Heart left ventricle (tissue), 16 donors: Measurements from ENCODE around the gene TICAM2. TPM values are rescaled to one million over a fixed set of nuclear protein-coding genes. Genes with fewer than 3 reads are reported as not detected.

Experiments used
- ATAC-seq, 4 donors: fragments of 200-7000 bp; cut with Tn5 transposase; one replicate each; pipeline ENCODE4 v1.9.1; 2020 to 2022; ENCODE audit warnings: moderate library complexity in 4 of 4, mild to moderate bottlenecking in 3 of 4, moderate number of reproducible peaks in 1 of 4
- DNase-seq, 5 donors: peaks; one replicate each; pipeline ENCODE4 v3.0.0-alpha.2; 2020
- H3K27ac ChIP-seq, 12 donors: fragments of 200-600 bp; sonication (generic) in 4 of 12; one replicate each; pipeline versions ENCODE4 v1.5.0 to v1.8.0; 2016 to 2022; ENCODE audit warnings: mild to moderate bottlenecking in 2 of 12
- H3K27me3 ChIP-seq, 9 donors: fragments of 200-600 bp; sonication (generic) in 2 of 9; one replicate each; pipeline versions ENCODE4 v1.5.1 to v1.8.0; 2016 to 2022; ENCODE audit warnings: mild to moderate bottlenecking in 3 of 9
- H3K36me3 ChIP-seq, 9 donors: fragments of 200-600 bp; sonication (generic) in 2 of 9; one replicate each; pipeline versions ENCODE4 v1.5.0 to v1.8.0; 2018 to 2022; ENCODE audit warnings: mild to moderate bottlenecking in 2 of 9
- H3K4me1 ChIP-seq, 12 donors: fragments of 200-600 bp; sonication (generic) in 4 of 12; one replicate each; pipeline versions ENCODE4 v1.5.0 to v1.8.0; 2016 to 2022; ENCODE audit warnings: mild to moderate bottlenecking in 3 of 12
- H3K4me3 ChIP-seq, 12 donors: fragments of 200-600 bp; sonication (generic) in 4 of 12; one replicate each; pipeline versions ENCODE4 v1.5.0 to v1.8.0; 2017 to 2022; ENCODE audit warnings: mild to moderate bottlenecking in 9 of 12, moderate library complexity in 4 of 12
- H3K9me3 ChIP-seq, 12 donors: fragments of 200-600 bp; sonication (generic) in 4 of 12; one replicate each; pipeline versions ENCODE4 v1.5.0 to v1.8.0; 2016 to 2022; ENCODE audit warnings: mild to moderate bottlenecking in 1 of 12
- CTCF ChIP-seq, 12 donors: fragments of 200-600 bp; sonication (generic) in 4 of 12; IDR thresholded peaks; one replicate each; pipeline versions ENCODE4 v1.5.0 to v1.8.0; 2018 to 2022; ENCODE audit warnings: antibody characterized with exemption in 12 of 12, mild to moderate bottlenecking in 5 of 12
- POLR2A ChIP-seq, 2 donors: fragments of 450-650 bp; IDR thresholded peaks; one replicate each; pipeline ENCODE4 v1.6.1; 2017; ENCODE audit warnings: antibody characterized with exemption in 2 of 2, mild to moderate bottlenecking in 2 of 2, moderate library complexity in 2 of 2
- WGBS, 4 donors: extraction: QIAGEN DNeasy Blood & Tissue Kit in 2 of 4; methylation state at CpG; one replicate each; pipeline versions ENCODE4 v1.1.5 to v1.1.7; 2013 to 2018; 5-methylcytosine and 5-hydroxymethylcytosine counted together
- intact Hi-C, 10 donors: fragments of 100-400 bp; cut with DNase I; formaldehyde crosslinking; loops; one replicate each; pipeline versions ENCODE4 v1.11.1 to v1.14.2; 2022
- polyA plus RNA-seq, 2 donors: library from polyadenylated mRNA; stranded (reverse); fragments of 200-250 nt; gene quantifications; one replicate each; pipeline ENCODE4 v1.2.3, GENCODE V29; 2013
- total RNA-seq, 9 donors: library from RNA; depleted of rRNA in 2 of 9; stranded (reverse); fragments of >200 nt in 2 of 9; fragmentation: NEBNext Ultra II Directional in 3 of 9; extraction: Animal tissue kit (Norgen Biotek cat#: 25700) in 3 of 9; gene quantifications; one replicate each; pipeline versions ENCODE4 v1.1.0 to v1.2.4, GENCODE V29; 2016 to 2023
- donor health status: ischemic (EF 13 %, LVEDD 7.1; RV severe dilation, severe dysfunction).
- donor health status: healthy with polysubstance abuse.
- donor health status: DM: no; HTN: yes; CAD: no.
- donor health status: DM: no; HTN: no; CAD: no.
- donor health status: ischemic (EF 25% LVEDD 6.9; RV normal size, moderate dysfunction).
- donor health status: ischemic (EF 25% LVEDD 5.7; RV mildly dilated, moderate dysfunction).
- donor health status: healthy.
- donor health status: DM: yes; HTN: yes; CAD: no.
- donor health status: ischemic (EF 35%, LVEDD 5.7; RV mildly dilated, moderate dysfunction).
- donor health status: nonischemic (EF 11% LVEDD 7.7; RV severe dilation, severe dysfunction).
- donor health status: DM: yes; HTN: yes; CAD: no.
- donor health status: PGD.
- donor health status: ischemic (EF 29% LVEDD 5.4; RV normal size, mild dysfunction).
- donor health status: nonischemic (EF 23%, LVEDD 6.1; RV moderate dilation, normal function).

Gene TICAM2
- total and polyA plus RNA-seq, 11 donors, result 0.75 to 4.1 (median 1.9) TPM

DNA sequence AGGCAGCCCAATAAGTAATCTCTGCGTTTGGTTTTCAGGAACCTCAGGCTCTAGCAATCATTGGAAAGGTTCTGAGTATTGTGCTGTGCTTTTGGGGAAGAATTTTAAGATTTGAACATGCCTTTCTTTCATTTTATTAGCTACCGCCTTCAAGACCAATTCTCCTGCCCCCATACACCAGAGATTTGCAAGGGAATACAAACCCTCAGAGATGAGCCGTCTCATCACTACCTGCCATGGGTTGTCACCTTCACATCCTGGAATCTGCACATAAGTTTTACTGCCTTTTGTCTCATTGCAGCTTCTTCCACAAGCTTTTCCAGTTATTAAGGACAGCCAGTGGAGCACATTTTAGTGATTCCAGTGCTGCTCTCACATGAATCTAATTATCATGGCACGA lies 35.2 kb upstream of the TICAM2 start:
- Histone ChIP-seq H3K9me3 (no peaks in the 10 kb centered on the region), H3K27me3 (no peaks in the 10 kb centered on the region), H3K4me3 (no peak overlapping the region), H3K36me3 (no peaks in the 10 kb centered on the region), H3K27ac (no peak overlapping the region), H3K4me1 (peaks cover 0 to 10% (median 0%) of the 10 kb centered on the region in 12 donors)
- TF ChIP-seq CTCF (IDR thresholded peaks at IDR 0.05) (no peak), POLR2A (IDR thresholded peaks at IDR 0.05) (no peak)
- intact Hi-C loops, result loop anchor here in 1 of 10 donors (2.0 kb wide), 2 partner anchors 193 to 431 kb away; no protein-coding TSS in a partner anchor
- DNase-seq, result no peak
- WGBS, 4 donors, result 82 to 88% (median 84%) methylated on average over 4 of the region's 4 CpGs
- no peak for ATAC-seq

GRCh38 chr5:115636008-115636407 lies 33.7 kb upstream of the TICAM2 start:
- H3K27ac ChIP-seq, result no peak overlapping the region
- TF ChIP-seq CTCF (IDR thresholded peaks at IDR 0.05), result no peak
- TF ChIP-seq POLR2A (IDR thresholded peaks at IDR 0.05), result no peak
- H3K9me3 ChIP-seq, result no peaks in the 10 kb centered on the region
- ATAC-seq (no peak), DNase-seq (no peak)
- no peaks in the 10 kb centered on the region for H3K27me3 ChIP-seq
- no peaks in the 10 kb centered on the region for H3K36me3 ChIP-seq
- intact Hi-C loops, result loop anchor here in 1 of 10 donors (2.0 kb wide), 2 partner anchors 195 to 433 kb away; no protein-coding TSS in a partner anchor
- 67 to 100% (median 69%) methylated on average over 1 of the region's 1 CpG for WGBS, 4 donors
- H3K4me3 ChIP-seq, result no peak overlapping the region
- H3K4me1 ChIP-seq, result peaks cover 0 to 10% (median 0%) of the 10 kb centered on the region in 12 donors

DNA sequence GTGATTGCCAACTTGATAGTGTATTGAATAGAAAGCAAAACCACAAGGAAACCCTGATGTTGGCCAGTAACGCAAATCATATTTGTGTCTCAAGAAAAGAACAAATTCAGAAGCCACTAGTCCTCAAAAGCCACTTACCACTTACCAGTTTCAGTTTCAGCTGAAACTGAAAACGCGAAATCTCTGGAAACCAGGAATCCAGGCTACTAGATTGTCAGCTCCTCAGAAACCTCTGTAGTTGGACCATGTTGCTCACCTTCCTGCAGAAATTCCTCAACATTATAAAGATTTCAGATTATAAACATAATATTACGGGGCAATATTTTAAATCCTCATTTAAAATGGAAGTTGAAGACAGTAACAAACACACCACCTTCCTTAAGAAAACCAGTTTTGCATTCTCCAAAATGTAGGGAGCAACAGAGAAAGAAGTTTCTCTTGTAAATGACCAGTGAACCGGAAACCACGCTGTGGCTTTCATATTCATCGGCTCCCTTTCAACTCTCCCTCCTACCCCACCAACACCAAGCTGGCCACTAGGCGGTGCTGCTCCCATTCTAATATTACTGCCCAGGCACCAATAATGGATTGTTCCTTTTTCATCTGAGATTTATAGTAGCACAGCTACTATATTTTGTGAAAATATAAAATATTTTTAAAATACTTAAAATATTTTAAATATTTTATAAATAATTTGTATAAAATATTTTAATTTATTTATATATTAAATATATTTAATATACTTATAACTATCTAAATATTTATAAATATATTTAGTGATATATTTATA lies 32.3 kb upstream of the TICAM2 start:
- 13 to 18% (median 15%) methylated on average over 8 of the region's 8 CpGs for WGBS, 4 donors
- peak overlapping the region in 10 of 12 donors; percentile 2 to 82 (median 50) for H3K27ac ChIP-seq
- H3K27me3 ChIP-seq, result no peaks in the 10 kb centered on the region
- H3K36me3 ChIP-seq, result no peaks in the 10 kb centered on the region
- TF ChIP-seq POLR2A (IDR thresholded peaks at IDR 0.05) (no peak), CTCF (IDR thresholded peaks at IDR 0.05) (peak; percentile 79 to 97 (median 90))
- ATAC-seq (peak; percentile 78 to 98 (median 96)), DNase-seq (peak; percentile 82 to 89 (median 86))
- no peaks in the 10 kb centered on the region for H3K9me3 ChIP-seq
- peaks cover 0 to 10% (median 0%) of the 10 kb centered on the region in 12 donors for H3K4me1 ChIP-seq
- intact Hi-C loops, result loop anchor here in 7 of 10 donors (2.0 to 5.0 kb wide), 8 partner anchors 196 to 434 kb away; partner anchors contain the start of genes AP3S1 (in 2 of the 7) and ATG12 (in 2 of the 7)
- peak overlapping the region in 10 of 12 donors; percentile 0 to 56 (median 48) for H3K4me3 ChIP-seq

DNA sequence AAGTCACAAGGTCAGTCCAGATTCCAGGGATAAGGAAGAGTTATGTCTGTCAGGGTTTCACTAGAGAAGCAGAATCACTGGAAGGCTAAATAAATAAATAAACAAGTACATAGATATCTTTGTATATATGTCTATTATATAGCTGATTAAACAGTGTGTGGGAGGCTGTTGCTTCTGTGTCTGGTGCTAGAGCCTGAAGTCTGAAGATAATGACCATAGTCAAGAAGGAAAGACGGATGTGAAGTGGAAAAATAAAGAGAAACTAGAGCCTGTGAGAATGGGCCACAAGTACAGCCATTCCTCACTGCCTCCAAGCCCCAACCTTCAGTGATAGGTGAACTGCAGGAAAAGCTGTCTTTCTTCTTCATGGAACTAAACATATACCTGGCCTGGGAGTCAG lies 27.6 kb upstream of the TICAM2 start:
- H3K4me3 ChIP-seq, result no peak overlapping the region
- H3K9me3 ChIP-seq, result no peaks in the 10 kb centered on the region
- DNase-seq, result no peak
- TF ChIP-seq CTCF (IDR thresholded peaks at IDR 0.05) (no peak), POLR2A (IDR thresholded peaks at IDR 0.05) (no peak)
- ATAC-seq, result no peak
- peaks cover 0 to 18% (median 6%) of the 10 kb centered on the region in 12 donors for H3K4me1 ChIP-seq
- intact Hi-C loops, result loop anchor here in 7 of 10 donors (5.0 to 10.0 kb wide), 4 partner anchors 85 to 437 kb away; partner anchors contain the start of genes AP3S1 (in 3 of the 7), ATG12 (in 3 of the 7) and FEM1C (in 2 of the 7)
- no peak overlapping the region for H3K27ac ChIP-seq
- no peaks in the 10 kb centered on the region for H3K36me3 ChIP-seq
- no peaks in the 10 kb centered on the region for H3K27me3 ChIP-seq
- WGBS, 4 donors, result 90 to 96% (median 92%) methylated on average over 1 of the region's 1 CpG
